Effector CD8-positive, alpha-beta T cell (primary cell): ENCODE measurements around the gene TRIM26.
"Not testable (repeated sequence)": the region's sequence is repeated elsewhere in the genome, so short reads cannot be mapped to it uniquely, and the experiment has no call there.

Experiments
- DNase-seq: peaks from one replicate; lab custom pipeline; 2025; lab: John Stamatoyannopoulos, UW

TRIM26 gene

DNA sequence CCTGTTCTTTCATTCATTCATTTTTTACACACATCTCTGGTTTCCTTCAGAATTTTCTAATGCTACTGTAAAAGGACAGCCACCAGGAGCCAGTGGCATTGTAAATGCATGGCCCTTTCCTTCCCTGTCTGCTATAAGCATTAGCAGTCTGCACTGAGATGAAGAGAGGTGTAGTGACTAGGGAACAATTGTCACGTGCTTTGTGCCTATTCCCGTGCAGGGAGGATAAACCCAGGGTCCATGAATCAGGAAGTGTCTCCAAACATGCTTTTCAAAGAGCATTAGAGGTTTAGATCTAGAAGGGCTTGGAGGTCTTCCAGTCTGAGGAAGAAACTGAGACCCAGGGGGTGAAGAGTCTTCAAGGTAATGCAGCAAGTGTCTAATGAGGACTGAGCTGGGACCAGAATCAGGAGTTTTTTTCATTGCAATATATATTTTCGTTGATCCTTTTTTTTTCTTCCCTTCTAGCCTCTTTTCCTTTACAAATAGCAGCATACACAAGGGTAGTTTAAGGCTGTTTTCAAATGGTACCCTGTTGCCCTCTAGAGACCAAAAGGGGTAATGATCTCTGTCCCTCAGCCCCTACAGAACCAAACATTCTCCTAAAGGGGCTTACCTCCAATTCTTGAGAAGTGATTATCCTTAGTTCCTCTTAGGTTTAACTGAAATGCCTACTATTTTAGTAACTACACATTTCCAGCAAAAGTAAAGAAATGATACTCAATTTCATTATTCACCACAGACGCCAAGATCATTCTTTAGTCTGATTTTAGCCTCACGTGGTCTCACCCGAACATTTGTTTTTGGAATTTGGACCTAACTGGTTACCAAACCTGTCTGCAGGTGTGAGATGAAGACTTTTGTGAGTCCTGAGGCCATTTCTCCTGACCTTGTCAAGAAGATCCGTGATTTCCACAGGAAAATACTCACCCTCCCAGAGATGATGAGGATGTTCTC lies 43.3 kb downstream of the TRIM26 start:
- no peak for DNase-seq

DNA sequence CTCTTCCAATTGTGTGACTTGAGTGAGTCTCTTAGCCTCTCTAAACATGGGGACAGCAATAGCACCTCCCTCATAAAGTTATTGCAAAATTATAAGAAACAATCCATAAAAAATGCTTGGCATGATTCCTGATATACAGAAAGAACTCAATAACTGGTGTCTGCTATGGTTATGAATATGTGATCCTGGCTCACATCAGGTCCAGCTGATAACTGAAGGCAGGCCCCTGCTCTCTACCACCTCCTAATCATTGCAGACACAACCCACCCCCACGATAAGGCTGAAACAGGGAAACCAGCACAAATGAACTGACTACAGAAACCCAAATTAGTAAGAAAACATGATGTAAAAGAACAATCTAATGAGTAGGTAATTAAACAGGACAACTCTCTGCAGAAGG lies 44.5 kb downstream of the TRIM26 start:
- DNase-seq: no peak

DNA sequence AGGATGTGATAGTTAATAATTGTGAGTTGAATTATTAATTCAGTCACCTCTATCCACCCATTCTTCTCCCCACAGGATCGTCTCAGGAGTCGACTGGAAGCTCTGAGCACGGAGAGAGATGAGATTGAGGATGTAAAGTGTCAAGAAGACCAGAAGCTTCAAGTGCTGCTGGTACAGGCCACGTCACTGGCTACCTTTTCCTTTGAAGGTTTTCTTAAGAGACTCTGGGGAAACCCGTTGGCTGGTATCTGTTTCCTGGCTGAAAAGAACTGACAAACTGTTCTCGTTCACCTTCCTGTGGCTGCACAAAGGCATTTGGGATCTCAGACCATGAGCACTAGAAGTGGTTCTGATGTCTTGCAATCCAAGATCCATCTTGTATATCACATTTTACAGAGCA lies 46.1 kb downstream of the TRIM26 start:
- no peak for DNase-seq

DNA sequence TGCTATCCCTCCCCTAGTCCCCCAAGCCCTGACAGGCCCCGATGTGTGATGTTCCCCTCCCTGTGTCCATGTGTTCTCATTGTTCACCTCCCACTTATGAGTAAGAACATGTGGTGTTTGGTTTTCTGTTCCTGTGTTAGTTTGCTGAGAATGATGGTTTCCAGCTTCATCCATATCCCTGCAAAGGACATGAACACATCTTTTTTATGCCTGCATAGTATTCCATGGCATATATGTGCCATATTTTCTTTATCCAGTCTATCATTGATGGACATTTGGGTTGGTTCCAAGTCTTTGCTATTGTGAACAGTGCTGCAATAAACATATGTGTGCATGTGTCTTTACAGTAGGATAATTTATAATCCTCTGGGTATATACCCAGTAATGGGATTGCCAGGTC lies 48.0 kb downstream of the TRIM26 start:
- not testable (repeated sequence) for DNase-seq

DNA sequence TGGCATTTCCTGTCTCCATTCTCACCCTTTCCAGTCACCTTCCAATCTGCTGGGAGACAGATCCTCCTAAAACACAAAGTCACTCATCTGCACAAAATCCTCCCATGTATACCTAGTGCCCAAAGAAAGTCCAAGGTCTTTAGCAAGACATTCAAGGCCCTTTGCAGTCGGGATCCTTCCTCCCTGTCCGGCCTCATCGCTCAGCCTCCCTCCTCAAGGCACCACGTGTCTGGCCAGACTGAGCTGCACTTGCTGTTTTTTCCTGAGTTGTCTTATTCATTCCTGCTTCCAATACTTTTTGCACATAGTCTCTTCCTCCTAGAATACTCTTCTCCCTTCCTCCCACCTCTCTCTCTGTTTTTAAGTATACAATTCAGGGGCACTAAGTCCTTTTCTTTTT lies 48.5 kb downstream of the TRIM26 start:
- DNase-seq: no peak

DNA sequence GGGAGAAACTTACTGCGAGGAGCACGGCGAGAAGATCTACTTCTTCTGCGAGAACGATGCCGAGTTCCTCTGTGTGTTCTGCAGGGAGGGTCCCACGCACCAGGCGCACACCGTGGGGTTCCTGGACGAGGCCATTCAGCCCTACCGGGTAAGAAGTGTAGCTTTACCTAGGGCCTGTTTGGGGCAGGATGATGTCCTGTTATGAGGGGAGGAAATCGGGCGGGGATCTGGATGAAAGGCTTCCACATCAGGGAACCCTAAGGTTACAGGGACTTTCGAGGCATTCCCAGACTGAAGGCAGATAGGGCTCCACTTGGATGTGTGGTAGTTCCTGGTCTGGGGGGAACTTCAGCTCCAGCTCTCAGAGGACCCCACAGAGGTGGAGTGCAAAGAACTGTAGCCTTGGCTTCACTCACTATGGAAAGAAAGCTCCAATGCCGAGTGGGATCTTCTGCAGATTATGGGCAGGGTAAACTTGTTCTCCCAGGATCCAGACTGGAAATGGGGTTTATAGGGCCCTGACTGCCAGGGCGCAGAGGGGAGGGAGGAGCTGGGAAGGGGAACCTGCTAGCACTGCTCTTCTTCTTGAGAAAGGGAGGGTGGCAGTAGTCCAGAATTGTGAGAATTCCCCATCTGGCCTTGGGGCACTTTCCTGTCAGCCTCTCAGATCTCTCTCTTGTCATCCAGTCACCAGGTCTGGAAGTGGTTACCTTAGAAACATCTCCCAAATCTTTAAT lies 49.1 kb downstream of the TRIM26 start:
- DNase-seq: no peak

DNA sequence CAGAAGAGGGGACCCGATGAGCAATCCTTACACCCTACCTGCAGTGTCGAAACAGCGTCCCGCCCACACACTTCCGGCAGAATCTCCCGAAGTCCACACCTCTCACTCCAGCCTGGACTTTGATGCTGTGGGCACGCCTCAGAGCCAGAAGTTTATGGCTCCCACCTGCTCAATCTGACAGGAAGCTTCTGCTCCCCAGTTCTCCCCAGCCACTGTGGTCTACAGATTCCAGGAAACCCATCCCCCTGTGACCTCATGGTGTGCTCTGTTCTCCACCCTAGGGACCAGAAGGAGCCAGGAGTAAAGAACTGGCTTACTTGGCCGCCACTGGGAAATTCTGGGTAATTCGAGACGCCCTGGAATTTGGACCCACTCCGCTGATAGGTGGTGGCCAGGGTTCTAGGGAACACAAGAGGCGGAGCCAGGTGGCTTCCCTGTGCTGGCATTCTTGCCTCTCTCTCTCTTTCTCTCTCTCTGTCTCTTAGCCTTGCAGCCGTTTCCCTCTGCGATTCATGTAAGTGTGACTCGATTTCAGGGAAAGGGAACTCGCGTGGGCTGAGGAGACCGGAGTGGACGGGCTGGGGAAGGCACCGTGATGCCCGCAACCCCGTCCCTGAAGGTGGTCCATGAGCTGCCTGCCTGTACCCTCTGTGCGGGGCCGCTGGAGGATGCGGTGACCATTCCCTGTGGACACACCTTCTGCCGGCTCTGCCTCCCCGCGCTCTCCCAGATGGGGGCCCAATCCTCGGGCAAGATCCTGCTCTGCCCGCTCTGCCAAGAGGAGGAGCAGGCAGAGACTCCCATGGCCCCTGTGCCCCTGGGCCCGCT lies 49.9 kb downstream of the TRIM26 start, which contains the start of gene TRIM15:
TSS of gene TRIM15 (plus strand) at position 457 of the 828 bp plus-strand sequence. CDS start at position 596, 139 bp downstream.
- DNase-seq: peak; percentile 6

DNA sequence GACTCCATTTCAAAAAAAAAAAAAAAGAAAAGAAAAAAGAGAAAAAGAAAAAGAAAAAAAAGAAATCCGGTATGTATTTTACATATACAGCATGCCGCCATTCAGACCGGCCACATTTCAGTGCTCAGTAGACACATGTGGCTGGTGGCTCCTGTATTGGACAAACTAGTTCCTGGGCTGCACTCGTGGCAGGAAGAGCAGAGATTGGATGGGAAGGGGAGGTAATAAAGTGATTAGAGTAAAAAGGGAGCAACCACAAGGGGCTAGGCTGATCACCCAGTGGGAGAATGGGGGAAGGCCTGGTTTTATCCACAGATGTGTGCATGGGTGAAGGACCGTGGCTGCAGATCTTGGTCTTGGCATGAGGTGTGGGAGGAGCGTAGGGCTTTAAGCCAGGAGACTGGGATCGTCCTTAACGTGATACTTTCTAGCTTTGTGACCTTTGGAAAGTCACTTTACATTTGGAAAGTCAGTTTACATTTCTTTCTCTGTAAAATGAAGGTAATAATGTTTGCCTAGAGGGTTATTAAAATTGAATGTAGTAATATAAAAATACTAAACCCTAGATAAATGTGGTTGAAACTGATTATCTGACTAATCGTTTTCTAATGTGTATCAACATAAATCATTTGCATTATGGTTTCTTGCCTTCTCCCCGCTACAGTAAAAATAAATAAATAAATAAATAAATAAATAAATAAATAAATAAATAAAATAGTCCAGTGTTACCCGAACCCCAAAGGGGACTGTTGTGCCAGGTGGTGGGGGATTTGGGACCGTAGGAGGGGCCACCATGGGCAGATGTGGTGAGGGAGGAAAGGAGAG lies 50.7 kb downstream of the TRIM26 start:
- DNase-seq: no peak

DNA sequence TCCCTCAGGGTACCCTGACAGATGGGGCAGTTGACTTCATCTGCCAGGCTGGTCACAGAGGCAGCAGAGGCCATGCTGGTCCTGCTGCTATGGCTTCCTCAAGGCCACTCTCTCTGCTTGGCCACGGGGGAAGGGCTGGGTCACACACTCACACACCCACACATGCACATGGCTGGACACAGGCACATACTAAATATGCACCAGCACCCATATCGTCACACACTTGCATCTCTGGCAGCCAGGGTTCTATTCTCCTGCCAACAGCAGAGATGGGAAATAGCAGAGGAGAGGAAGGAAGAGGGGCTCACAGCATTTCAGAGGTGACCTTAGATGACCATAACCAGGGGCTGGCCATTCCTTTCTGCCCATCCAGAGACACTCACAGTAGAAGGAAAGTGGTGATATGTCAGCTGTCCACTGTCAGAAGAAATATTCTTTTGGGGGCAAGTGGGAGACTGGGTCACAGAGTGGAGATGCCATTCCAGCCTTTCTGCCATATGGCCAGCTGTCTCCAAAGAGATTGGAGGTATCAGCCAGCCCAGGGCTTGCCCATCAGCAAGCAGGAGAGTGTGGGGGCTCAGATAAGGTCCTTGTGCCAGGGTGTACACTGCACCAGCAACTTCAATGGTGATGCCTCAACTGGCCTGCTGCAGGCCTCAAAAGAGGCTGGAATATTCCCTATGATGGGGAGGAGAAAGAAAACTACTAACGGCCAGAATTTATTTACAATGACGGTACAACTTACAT lies 52.2 kb downstream of the TRIM26 start, which contains the start of gene TRIM10:
TSS of gene TRIM10 (minus strand) at position 427 of the 747 bp plus-strand sequence. CDS start at position 74, 353 bp downstream.
- DNase-seq: no peak

DNA sequence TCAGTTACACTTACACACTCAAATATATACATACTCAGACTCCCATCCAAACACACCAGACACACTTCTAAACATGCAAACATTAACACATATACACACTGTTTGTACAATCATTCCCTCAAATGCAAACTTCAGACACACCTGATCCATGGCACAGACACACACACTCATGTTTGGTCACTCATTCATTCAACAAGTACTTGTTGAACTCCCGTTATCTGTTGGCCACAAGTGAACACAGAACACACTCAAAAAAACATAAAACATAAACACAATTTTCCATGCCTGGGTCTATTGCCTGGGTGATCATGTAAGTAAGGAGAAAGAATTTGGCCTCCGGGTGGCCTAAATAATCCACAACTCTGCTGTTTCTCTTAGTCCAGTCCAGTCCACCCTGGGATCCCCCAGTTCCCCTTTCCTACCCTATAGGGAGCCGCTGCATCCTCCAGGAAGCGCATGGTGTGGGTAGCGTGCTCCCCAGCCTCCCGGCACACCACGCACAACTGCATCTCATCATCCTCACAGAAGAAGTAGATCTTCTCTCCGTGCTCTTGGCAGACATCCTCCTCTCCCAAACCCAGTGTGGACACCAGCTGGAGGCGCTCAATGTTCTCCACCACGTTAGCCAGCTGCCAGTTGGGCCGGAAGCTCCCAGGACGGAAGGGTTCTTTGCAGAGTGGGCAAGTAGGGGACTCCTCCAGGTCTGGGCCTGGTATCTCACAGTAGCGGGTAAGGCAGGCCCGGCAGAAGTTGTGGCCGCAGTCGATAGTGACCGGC lies 53.0 kb downstream of the TRIM26 start:
- no peak for DNase-seq

DNA sequence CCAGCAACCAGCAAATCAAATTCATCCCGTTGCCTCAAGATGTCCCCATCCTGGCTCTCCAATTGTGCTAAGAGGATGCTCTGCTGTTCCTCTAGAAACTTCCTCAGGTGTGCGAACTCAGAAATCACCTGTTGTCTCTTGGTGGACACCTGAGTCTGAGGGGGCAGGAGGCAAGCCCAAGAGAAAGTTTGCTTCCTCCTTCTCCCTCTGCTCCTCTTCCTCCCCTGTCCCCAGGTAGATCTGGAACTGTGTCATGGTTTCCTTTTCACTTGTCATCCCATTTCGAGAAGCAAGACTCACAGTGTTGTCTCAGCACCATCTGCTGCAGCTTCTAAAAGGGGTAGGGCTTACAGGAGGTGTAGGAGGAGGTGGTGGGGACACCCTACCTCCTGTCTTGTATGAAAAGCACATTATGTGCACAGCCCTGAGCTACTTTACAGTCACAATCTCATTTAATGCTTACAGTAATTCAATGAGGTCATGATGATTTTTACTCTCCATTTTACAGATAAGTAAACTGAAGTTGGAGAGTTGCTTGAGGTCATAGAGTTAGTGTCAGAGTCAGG lies 54.6 kb downstream of the TRIM26 start:
- DNase-seq: no peak

DNA sequence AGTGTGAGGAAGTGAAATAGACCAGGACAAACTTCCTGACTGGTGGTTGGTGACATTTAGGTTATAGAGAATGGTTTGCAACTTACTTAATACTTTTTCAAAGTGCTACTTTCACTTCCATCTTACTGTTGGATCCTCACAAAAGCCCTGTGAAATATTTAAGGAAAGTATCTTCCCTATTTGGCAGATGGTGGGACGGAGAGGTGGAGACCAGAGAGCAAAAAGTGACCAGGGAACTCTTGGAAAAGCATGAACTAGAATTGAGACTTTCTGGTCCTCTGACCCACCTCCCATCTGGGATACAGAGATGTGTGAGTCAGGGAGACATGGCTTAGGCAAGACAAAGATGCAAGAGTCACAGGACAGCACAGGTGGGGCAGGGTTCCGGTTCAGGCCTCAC lies 55.2 kb downstream of the TRIM26 start:
- no peak for DNase-seq

DNA sequence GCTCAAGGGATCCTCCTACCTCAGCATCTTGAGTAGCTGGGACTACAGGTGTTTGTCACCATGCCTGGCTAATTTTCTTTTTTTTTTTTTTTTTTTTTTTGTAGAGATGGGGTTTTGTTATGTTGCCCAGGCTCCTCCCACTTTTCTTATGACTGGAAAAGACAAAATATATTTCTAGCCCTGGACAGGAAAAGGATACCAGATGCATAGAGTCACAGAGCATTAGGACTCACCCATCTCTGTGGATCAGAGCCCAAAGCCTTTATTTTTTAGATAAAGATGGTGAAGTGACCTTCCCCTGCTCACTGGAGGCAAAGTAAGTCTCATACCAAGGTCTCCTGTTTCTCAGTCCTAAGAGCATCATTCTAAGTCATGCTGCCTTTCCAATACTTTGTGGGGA lies 55.6 kb downstream of the TRIM26 start:
- DNase-seq: no peak

DNA sequence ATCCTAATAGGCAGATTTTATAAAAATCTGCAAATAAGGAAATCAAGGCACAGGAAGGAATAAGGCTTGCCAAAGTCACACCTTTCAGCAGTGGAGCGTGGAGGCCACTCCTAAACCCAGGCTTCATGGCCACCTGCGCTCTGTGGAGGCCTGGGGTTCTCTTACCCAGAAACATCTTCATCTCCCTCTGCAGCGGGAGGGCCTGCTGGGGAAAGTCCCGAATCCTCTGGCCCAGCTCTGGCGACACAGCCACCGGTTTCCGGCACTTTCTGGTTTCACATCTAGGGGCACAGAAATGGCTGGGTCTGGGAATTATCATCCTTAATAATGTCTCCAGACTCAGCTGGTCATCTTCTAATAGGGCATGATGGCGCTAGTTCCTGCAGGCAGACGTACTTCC lies 56.4 kb downstream of the TRIM26 start:
- DNase-seq: no peak

DNA sequence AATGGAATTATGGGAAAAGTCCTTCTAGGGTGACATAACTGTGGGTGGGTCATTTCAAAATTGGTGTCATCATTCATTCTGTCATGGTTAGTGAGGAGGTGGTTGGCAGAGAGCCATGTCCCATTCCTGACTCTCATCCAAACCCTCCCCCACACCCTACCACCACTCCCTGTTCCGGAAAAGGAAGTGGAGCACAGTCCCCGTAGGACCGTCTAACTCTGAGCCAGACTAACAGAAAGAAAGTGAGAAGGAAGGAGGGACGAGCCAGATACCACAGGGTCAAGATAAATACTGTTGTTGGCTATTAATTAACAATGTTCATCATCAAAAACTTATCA lies 57.0 kb downstream of the TRIM26 start:
- DNase-seq: no peak

DNA sequence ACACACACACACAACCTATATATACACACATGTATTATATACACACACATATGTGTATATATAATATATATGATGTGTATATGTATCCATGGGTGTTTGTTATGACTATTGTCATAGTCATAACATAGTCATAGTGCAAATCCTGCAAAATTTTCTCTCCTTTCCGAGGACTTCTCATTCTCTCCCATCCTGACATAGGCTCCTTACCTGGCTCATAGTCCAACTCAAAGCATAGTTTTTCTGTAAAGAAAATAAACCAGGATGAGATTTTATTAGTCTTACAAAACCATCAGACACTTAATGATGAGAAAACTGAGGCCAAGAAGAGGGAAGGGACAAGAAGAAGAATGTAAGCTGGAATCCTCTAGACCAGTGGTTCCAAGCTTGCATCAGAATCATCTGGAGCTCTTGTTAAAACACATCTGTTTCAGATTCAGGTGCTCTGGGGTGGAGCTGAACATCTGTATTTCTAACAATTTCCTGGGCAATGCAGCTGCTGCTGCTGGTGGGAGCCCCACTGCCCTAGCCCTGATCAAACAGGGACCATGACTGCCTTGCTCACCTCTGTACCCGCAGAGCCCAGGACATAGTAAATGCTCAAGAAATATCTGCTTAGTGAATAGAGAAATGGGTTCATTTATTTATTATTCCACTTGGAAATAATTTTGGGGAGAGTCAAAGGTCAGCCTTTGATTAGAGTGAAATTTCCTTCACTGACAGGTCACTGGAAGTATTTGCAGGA lies 57.5 kb downstream of the TRIM26 start:
- no peak for DNase-seq

DNA sequence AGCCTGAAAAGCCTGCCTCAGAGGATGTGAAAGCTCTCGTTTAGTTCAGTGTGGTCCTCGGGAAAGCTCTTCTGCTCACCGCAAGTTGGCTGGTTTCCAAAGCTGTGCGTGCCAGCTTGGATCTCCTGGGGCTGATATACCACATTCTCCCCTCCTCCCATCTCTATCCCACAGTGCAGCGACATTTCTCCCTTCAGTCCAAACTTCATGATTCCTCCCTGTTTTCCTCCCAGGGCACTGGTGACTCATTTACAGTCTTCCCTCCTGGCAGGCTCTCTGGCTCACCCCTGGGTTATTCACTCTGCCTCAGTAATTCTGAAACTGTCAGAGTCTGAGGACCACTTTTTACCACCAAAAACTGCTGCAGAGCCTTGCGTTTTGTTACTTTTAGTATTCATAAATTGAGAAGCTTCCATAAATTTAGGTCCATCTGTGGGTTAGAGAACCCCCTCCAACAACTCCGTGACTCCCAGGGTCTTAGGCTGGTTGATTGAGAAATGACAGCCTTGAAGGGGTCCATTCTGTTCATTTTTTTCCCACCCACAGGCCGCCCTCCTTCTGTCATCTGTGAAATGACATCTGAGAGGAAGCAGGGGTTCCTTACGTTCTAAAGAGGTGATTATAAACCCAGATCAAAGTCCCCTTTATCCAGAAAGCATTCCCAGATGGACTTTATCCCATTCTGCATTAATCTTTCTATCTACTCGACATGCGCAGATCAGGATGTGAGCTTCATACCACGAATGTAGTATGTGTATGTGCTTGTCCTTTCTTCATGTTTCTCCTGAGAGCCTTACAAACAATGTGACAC lies 58.3 kb downstream of the TRIM26 start:
- no peak for DNase-seq

DNA sequence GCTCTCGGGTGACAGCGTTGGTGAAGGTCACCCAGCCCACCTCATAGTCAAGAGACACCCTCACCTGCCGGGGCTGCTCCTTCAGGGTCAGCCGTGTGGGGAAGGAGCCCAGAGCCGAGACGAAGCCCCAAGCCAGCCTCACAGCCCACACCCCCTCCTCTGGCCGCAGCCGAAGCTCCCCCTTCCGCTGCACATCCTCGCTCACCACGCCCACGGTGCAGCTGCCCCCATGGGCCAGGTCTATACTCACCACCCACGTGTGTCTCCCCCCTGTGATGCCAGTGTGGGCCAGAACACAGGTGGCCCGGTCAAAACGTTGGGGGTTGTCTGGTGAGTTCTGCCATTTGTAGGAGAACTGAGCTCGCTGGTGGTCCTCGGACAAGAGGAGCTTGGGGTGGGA lies 59.1 kb downstream of the TRIM26 start:
- DNase-seq: no peak
